Loucy (cell line): ENCODE measurements around the gene ZNF718.

Experiments
- H2AFZ ChIP-seq: fragments of 200-600 bp; sonication (generic); 2 replicates; pipeline ENCODE4 v1.6.0; 2016; ENCODE audit warnings: antibody characterized with exemption, mild to moderate bottlenecking, low read length, moderate library complexity
- H3F3A ChIP-seq: fragments of 200-600 bp; 2 replicates; pipeline ENCODE4 v1.6.0; 2016; ENCODE audit warnings: antibody characterized with exemption, low read depth, mild to moderate bottlenecking
- H3K27me3 ChIP-seq: fragments of 200-600 bp; sonication (generic); 2 replicates; pipeline ENCODE4 v1.6.1; 2014; ENCODE audit warnings: low read length, mild to moderate bottlenecking; ENCODE audit not compliant: insufficient read depth, poor library complexity, severe bottlenecking
- H3K36me3 ChIP-seq: fragments of 200-600 bp; sonication (generic); 2 replicates; pipeline ENCODE4 v1.6.1; 2016; ENCODE audit warnings: low read length; ENCODE audit not compliant: insufficient read depth
- H3K4me1 ChIP-seq: fragments of 200-600 bp; sonication (generic); 2 replicates; pipeline ENCODE4 v1.5.1; 2014; ENCODE audit warnings: low read length, mild to moderate bottlenecking; ENCODE audit not compliant: insufficient read depth, poor library complexity, severe bottlenecking
- H3K4me2 ChIP-seq: fragments of 200-600 bp; sonication (generic); 2 replicates; pipeline ENCODE4 v1.6.0; 2014; ENCODE audit warnings: antibody characterized with exemption, low read length, low read depth, mild to moderate bottlenecking; ENCODE audit not compliant: poor library complexity, severe bottlenecking
- H3K4me3 ChIP-seq: fragments of 200-600 bp; sonication (generic); 2 replicates; pipeline ENCODE4 v1.5.1; 2014; ENCODE audit warnings: low read length, mild to moderate bottlenecking, mixed read lengths; ENCODE audit not compliant: poor library complexity, severe bottlenecking
- H3K79me2 ChIP-seq: fragments of 200-600 bp; sonication (generic); 2 replicates; pipeline ENCODE4 v1.6.1; 2014; ENCODE audit warnings: low read length; ENCODE audit not compliant: insufficient read depth
- H3K9ac ChIP-seq: fragments of 200-600 bp; sonication (generic); 2 replicates; pipeline ENCODE4 v1.6.0; 2014; ENCODE audit warnings: mild to moderate bottlenecking, low read depth, low read length, moderate library complexity; ENCODE audit not compliant: poor library complexity, severe bottlenecking
- H3K9me2 ChIP-seq: fragments of 200-600 bp; sonication (generic); replicated peaks from 2 replicates; pipeline ENCODE4 v1.6.1; 2016; ENCODE audit warnings: low read depth, low read length, mixed read lengths
- H3K9me3 ChIP-seq: fragments of 200-600 bp; sonication (generic); 2 replicates; pipeline ENCODE4 v1.6.1; 2014; ENCODE audit warnings: mild to moderate bottlenecking, antibody characterized with exemption, low read length, low read depth; ENCODE audit not compliant: insufficient read depth
- H4K20me1 ChIP-seq: fragments of 200-600 bp; sonication (generic); 2 replicates; pipeline ENCODE4 v1.6.0; 2014; ENCODE audit warnings: antibody characterized with exemption, low read length, mild to moderate bottlenecking; ENCODE audit not compliant: insufficient read depth, poor library complexity, severe bottlenecking
- EZH2phosphoT487 ChIP-seq: fragments of 200-600 bp; IDR thresholded peaks from 2 replicates; pipeline ENCODE4 v1.6.1; 2018; ENCODE audit warnings: antibody characterized with exemption, mild to moderate bottlenecking, moderate library complexity, borderline replicate concordance
- TF ChIP-seq, protein P1 (sequence below): fragments of 200-600 bp; sonication (generic); conservative IDR thresholded peaks from 2 replicates; pipeline ENCODE4 v1.5.1; 2014; ENCODE audit warnings: mild to moderate bottlenecking, antibody characterized with exemption, low read length

Gene ZNF718

DNA sequence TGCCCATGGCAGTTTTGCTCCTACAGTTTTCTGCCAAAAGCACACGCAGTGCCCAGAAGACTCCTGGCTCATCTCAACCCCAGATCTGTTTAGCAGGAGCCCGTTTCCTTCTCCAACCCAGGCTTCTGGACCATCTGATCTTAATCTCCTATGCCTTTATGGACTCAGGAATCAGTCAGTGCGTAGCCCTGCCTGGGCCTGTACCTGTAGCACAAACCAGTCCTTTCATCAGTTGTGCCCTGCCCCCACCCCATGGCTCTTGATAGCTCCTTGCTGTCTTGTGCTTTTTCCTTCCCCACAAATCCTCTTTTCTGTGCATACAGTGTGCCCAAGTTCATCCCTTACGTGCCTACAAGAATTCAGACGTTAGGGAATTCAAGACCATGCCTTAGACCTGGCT is 1.5 kb downstream of the ZNF718 start:
- Histone ChIP-seq H3K9me3 (peaks cover 10% of the 10 kb centered on the region), H3K9me2 (no peaks in the 10 kb centered on the region), H3K9ac (peak overlapping the region; percentile 84), H3K27me3 (peaks cover 4% of the 10 kb centered on the region), H3K79me2 (peaks cover 67% of the 10 kb centered on the region), H3K36me3 (peaks cover 29% of the 10 kb centered on the region), H4K20me1 (no peaks in the 10 kb centered on the region), H3F3A (peaks cover 8% of the 10 kb centered on the region; the same call in 1 of the 2 replicates), H2AFZ (no peak overlapping the region), H3K4me1 (peaks cover 52% of the 10 kb centered on the region), H3K4me3 (peak overlapping the region; percentile 74), H3K4me2 (peak overlapping the region; percentile 70)
- TF ChIP-seq EZH2phosphoT487, result no peak
- TF ChIP-seq, protein P1, sequence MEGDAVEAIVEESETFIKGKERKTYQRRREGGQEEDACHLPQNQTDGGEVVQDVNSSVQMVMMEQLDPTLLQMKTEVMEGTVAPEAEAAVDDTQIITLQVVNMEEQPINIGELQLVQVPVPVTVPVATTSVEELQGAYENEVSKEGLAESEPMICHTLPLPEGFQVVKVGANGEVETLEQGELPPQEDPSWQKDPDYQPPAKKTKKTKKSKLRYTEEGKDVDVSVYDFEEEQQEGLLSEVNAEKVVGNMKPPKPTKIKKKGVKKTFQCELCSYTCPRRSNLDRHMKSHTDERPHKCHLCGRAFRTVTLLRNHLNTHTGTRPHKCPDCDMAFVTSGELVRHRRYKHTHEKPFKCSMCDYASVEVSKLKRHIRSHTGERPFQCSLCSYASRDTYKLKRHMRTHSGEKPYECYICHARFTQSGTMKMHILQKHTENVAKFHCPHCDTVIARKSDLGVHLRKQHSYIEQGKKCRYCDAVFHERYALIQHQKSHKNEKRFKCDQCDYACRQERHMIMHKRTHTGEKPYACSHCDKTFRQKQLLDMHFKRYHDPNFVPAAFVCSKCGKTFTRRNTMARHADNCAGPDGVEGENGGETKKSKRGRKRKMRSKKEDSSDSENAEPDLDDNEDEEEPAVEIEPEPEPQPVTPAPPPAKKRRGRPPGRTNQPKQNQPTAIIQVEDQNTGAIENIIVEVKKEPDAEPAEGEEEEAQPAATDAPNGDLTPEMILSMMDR, result no peak

DNA sequence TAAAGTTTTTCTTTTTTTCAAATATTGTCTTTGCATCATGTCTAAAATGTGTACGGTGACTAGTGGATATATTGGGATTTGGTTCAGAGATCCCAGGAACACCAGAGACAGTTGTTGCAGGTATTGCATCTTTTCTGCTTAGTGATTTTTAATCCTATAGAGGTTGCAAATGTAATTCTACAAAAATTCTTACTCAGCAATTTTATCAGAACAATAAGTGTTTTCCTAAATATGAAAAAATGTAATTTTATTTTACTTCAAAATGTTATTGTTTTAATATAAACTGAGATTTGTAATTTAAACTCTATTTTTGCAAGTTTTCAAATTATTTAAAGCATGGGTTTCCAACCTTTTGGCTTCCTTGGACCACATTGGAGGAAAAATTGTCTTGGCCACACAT is 8.2 kb downstream of the ZNF718 start:
- H3K4me3 ChIP-seq, result no peak overlapping the region
- no peaks in the 10 kb centered on the region for H3F3A ChIP-seq

DNA sequence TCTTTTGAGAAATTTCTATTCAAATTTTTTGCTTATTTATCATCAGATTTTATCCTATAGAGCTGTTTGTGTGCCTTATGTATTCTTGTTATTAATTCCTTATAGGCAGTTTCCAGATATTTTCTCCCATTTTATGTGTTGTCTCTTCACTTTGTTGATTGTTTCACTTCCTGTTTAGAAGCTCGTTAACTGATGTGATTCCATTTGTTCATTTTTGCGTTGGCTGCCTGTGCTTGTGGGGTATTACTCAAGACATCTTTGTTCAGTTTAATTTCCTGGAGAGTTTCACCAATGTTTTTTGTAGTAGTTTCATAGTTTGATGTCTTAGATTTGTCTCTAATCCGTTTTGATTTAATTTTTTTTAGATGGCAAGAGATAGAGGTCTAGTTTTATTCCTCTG is 14.6 kb downstream of the ZNF718 start:
- H3K9me3 ChIP-seq, result peaks cover 6% of the 10 kb centered on the region; the same call in 1 of the 2 replicates
- H3K4me1 ChIP-seq, result peaks cover 15% of the 10 kb centered on the region
- peaks cover 57% of the 10 kb centered on the region for H3K36me3 ChIP-seq
- TF ChIP-seq EZH2phosphoT487, result no peak
- TF ChIP-seq, protein P1, result no peak
- H4K20me1 ChIP-seq, result no peaks in the 10 kb centered on the region
- H3F3A ChIP-seq, result no peaks in the 10 kb centered on the region
- no peaks in the 10 kb centered on the region for H3K27me3 ChIP-seq
- H3K9me2 ChIP-seq, result no peaks in the 10 kb centered on the region
- no peak overlapping the region for H3K9ac ChIP-seq
- H3K79me2 ChIP-seq, result peaks cover 19% of the 10 kb centered on the region; the same call in 1 of the 2 replicates
- H3K4me2 ChIP-seq, result no peak overlapping the region
- H2AFZ ChIP-seq, result no peak overlapping the region
- H3K4me3 ChIP-seq, result no peak overlapping the region

More for the DNA sequence above, 8.2 kb downstream of the ZNF718 start:
- Histone ChIP-seq H3K9me2 (no peaks in the 10 kb centered on the region), H4K20me1 (no peaks in the 10 kb centered on the region), H3K36me3 (peaks cover 50% of the 10 kb centered on the region), H3K9me3 (peaks cover 11% of the 10 kb centered on the region; the same call in 1 of the 2 replicates), H3K4me2 (no peak overlapping the region), H2AFZ (no peak overlapping the region), H3K9ac (no peak overlapping the region), H3K79me2 (peaks cover 51% of the 10 kb centered on the region), H3K27me3 (no peaks in the 10 kb centered on the region), H3K4me1 (peaks cover 24% of the 10 kb centered on the region)
- TF ChIP-seq, protein P1, result no peak
- no peak for TF ChIP-seq EZH2phosphoT487
